OCI-LY7 (cell line): ENCODE data around the gene MMAB. TPM values are rescaled to one million over a fixed set of nuclear protein-coding genes. Genes with fewer than 3 reads are reported as not detected.
A peak's percentile ranks its signal among the peaks of the same experiment; 100 is the strongest.

Source experiments
- BruUV-seq: library from RNA; stranded (reverse); fragments of 400-500 nt; replicated peaks from 2 replicates; lab custom pipeline; 2021; lab: Mats Ljungman, UMichigan
- CTCF ChIA-PET: fragments of 300-600 bp; sonication (Branson Sonifier 250); formaldehyde crosslinking; loops from one replicate; lab custom pipeline; 2022; ENCODE audit warnings: antibody characterized with exemption; ENCODE audit not compliant: unreplicated experiment; lab: Charles Lee
- POLR2A ChIA-PET: fragments of 300-600 bp; sonication (Branson Sonifier 250); formaldehyde crosslinking; loops from one replicate; lab custom pipeline; 2022; ENCODE audit warnings: antibody characterized with exemption; lab: Charles Lee
- DNase-seq: peaks from one replicate; pipeline ENCODE4 v3.0.0-alpha.2; 2015; ENCODE audit warnings: low spot score
- H2AFZ ChIP-seq: fragments of 200-600 bp; sonication (generic), shearing (Covaris generic); 2 replicates; pipeline ENCODE4 v1.6.1; 2014; ENCODE audit warnings: mild to moderate bottlenecking, antibody characterized with exemption, low read length, moderate library complexity
- H3K27ac ChIP-seq: fragments of 200-600 bp; sonication (generic); 2 replicates; pipeline ENCODE4 v1.5.1; 2014; ENCODE audit warnings: mixed run types, low read depth, mild to moderate bottlenecking, moderate library complexity, low read length, inconsistent platforms; ENCODE audit not compliant: poor library complexity, severe bottlenecking
- H3K36me3 ChIP-seq: fragments of 200-600 bp; sonication (generic); 2 replicates; pipeline ENCODE4 v1.6.1; 2014; ENCODE audit warnings: mild to moderate bottlenecking, antibody characterized with exemption, low read length, moderate library complexity, mixed read lengths; ENCODE audit not compliant: insufficient read depth
- H3K4me1 ChIP-seq: fragments of 200-600 bp; sonication (generic); 2 replicates; pipeline ENCODE4 v1.5.1; 2014; ENCODE audit warnings: mild to moderate bottlenecking, low read length; ENCODE audit not compliant: insufficient read depth, poor library complexity, severe bottlenecking
- H3K4me2 ChIP-seq: fragments of 200-600 bp; sonication (generic); 2 replicates; pipeline ENCODE4 v1.6.1; 2014; ENCODE audit warnings: mild to moderate bottlenecking, low read length
- H3K4me3 ChIP-seq: fragments of 200-600 bp; sonication (generic); 2 replicates; pipeline ENCODE4 v1.5.1; 2014; ENCODE audit warnings: mild to moderate bottlenecking, low read depth, low read length; ENCODE audit not compliant: poor library complexity, severe bottlenecking
- H3K79me2 ChIP-seq: fragments of 200-600 bp; sonication (generic); 2 replicates; pipeline ENCODE4 v1.6.1; 2016; ENCODE audit warnings: low read depth, mild to moderate bottlenecking, low read length, moderate library complexity, mixed read lengths; ENCODE audit not compliant: insufficient read depth
- H3K9me2 ChIP-seq: fragments of 200-600 bp; sonication (generic); 2 replicates; pipeline ENCODE4 v1.6.1; 2016; ENCODE audit warnings: mild to moderate bottlenecking, low read length, mixed read lengths; ENCODE audit not compliant: insufficient read depth
- H3K9me3 ChIP-seq: fragments of 200-600 bp; sonication (generic); 2 replicates; pipeline ENCODE4 v1.6.1; 2014; ENCODE audit warnings: mild to moderate bottlenecking, mixed run types, low read length, mixed read lengths
- H4K20me1 ChIP-seq: fragments of 200-600 bp; sonication (generic); 2 replicates; pipeline ENCODE4 v1.6.1; 2014; ENCODE audit warnings: mild to moderate bottlenecking, antibody characterized with exemption, low read length, moderate library complexity, mixed read lengths; ENCODE audit not compliant: insufficient read depth
- EZH2phosphoT487 ChIP-seq: fragments of 200-600 bp; sonication (generic); IDR thresholded peaks from 2 replicates; pipeline ENCODE4 v1.6.1; 2018; ENCODE audit warnings: low read depth, borderline replicate concordance, mild to moderate bottlenecking, mixed run types, antibody characterized with exemption, low read length, moderate library complexity, mixed read lengths
- intact Hi-C: fragments of 100-400 bp; cut with micrococcal nuclease; formaldehyde crosslinking; loops from one replicate; pipeline ENCODE4 v1.10.0; 2022; ENCODE audit not compliant: unreplicated experiment
- total RNA-seq, 2 experiments: library from RNA; depleted of rRNA in 1 of 2; stranded (reverse); fragments of >200 nt in 1 of 2; shearing (Covaris generic) in 1 of 2; gene quantifications; 2 replicates each; pipeline ENCODE4 v1.2.3, GENCODE V29; 2014 to 2022
- TF ChIP-seq, protein P1 (sequence below): fragments of 200-600 bp; sonication (generic); conservative IDR thresholded peaks from 2 replicates; pipeline ENCODE4 v1.5.1; 2014; ENCODE audit warnings: mild to moderate bottlenecking, antibody characterized with exemption, low read length, moderate library complexity, mixed read lengths

Gene MMAB
- total RNA-seq, 2 experiments from 2014 or later = 59.8 to 90.0 TPM

DNA sequence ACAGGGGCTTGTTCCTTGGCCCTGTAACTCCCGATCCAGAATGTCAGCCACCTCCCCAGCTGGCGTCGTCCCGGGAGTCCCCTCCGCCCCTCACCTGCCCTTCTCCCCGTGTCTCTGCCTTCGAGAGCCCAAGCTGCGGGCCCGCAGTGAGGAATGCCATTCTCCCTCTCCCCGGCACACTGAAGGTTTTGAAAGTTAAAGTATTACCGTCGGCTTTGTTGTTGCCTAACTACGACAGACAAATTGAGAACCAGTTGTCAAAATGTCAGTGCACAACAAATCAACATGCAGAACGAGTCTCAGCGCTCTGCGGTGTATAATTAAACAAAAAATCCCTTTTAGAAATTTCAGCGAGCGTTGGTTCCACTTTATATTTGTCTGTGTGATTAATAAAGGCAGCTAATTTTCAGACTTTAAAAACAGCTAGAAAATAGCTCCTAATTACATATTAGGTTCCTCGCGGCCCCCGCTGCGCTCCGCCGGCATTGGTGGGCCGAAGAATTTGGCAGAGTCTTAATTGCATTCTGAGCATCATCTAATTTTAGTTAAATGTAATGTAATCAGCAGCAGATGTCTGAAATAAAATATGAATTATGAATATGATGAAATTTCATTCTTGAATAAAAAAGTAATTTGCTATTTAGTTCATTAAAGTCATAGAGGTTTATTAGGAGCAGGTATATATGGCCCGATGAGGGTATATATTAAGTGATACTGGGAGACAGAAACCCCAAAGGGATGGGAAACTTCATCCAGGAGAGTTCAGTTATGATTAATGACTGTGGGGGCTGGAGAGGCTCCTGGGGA is 40.5 kb upstream of the MMAB start:
- no peak for TF ChIP-seq EZH2phosphoT487
- TF ChIP-seq, protein P1, sequence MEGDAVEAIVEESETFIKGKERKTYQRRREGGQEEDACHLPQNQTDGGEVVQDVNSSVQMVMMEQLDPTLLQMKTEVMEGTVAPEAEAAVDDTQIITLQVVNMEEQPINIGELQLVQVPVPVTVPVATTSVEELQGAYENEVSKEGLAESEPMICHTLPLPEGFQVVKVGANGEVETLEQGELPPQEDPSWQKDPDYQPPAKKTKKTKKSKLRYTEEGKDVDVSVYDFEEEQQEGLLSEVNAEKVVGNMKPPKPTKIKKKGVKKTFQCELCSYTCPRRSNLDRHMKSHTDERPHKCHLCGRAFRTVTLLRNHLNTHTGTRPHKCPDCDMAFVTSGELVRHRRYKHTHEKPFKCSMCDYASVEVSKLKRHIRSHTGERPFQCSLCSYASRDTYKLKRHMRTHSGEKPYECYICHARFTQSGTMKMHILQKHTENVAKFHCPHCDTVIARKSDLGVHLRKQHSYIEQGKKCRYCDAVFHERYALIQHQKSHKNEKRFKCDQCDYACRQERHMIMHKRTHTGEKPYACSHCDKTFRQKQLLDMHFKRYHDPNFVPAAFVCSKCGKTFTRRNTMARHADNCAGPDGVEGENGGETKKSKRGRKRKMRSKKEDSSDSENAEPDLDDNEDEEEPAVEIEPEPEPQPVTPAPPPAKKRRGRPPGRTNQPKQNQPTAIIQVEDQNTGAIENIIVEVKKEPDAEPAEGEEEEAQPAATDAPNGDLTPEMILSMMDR = no peak
- no peaks in the 10 kb centered on the region for H3K36me3 ChIP-seq
- H4K20me1 ChIP-seq = no peaks in the 10 kb centered on the region
- no peaks in the 10 kb centered on the region for H3K4me1 ChIP-seq
- H3K9me3 ChIP-seq = no peaks in the 10 kb centered on the region
- H3K79me2 ChIP-seq = no peaks in the 10 kb centered on the region
- ChIA-PET POLR2A (no interaction called here), CTCF (no interaction called here)
- H3K9me2 ChIP-seq = no peaks in the 10 kb centered on the region
- H3K27ac ChIP-seq = no peak overlapping the region
- H3K4me2 ChIP-seq = no peak overlapping the region
- no peak for DNase-seq
- no peak overlapping the region for H3K4me3 ChIP-seq
- intact Hi-C loops = no loop called here
- BruUV-seq = no TSS peak
- no peak overlapping the region for H2AFZ ChIP-seq

DNA sequence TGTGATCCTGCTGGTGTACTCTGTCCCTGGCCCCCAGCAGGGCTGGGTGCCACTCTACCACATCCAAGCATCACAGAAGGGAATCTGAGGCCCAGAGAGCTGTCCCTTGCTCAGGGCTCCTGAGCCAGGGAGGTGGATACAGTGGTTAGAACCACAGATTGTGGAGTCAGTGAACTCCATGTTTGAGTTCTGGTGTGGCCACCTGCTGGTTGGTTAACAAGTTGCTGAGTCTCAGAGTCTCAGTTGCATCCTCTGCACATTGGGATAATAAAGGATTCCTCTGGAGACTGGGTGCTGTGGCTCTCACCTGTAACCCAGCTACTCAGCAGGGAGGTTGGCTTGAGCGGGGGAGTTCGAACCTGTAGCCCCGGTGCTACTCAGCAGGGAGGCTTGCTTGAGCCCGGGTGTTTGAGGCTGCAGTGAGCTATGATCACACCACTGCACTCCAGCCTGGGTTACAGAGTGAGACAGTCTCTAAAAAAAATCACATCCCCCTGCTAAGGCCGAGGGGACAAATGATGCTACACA is 39.7 kb upstream of the MMAB start:
- Histone ChIP-seq H3K4me2 (no peak overlapping the region), H3K79me2 (no peaks in the 10 kb centered on the region), H3K36me3 (no peaks in the 10 kb centered on the region), H3K27ac (no peak overlapping the region), H4K20me1 (no peaks in the 10 kb centered on the region), H2AFZ (no peak overlapping the region), H3K9me3 (no peaks in the 10 kb centered on the region), H3K4me1 (no peaks in the 10 kb centered on the region), H3K4me3 (no peak overlapping the region), H3K9me2 (no peaks in the 10 kb centered on the region)
- ChIA-PET POLR2A (no interaction called here), CTCF (no interaction called here)
- intact Hi-C loops = no loop called here
- peak; percentile 25 for DNase-seq
- BruUV-seq = no TSS peak
- no peak for TF ChIP-seq EZH2phosphoT487
- TF ChIP-seq, protein P1 = peak; percentile 66

DNA sequence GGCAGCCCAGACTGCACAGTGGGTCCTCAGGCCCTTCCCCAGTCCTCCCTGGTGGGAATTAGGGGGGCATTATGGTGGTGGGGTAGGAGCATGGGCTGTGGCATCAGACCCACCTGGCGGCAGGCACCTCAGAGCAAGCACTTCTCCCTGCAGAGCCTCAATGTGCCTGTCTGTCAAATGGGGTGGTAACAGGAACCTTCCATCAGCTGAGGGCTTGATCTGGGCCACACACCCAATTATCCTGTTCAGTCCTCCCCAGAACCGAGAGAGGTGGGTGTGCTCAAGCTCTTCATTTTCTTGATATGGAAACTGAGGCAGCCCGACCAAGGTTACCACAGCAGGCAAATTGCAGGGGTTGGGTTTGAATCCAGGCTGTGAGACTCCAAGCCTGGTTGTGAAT is 38.7 kb upstream of the MMAB start:
- ChIA-PET CTCF (interaction anchor here (0.6 kb wide), 1 partner anchor 226 kb away, joined by 4 read pairs; no protein-coding TSS in a partner anchor), POLR2A (no interaction called here)
- intact Hi-C loops = no loop called here
- Histone ChIP-seq H3K4me2 (no peak overlapping the region), H3K27ac (no peak overlapping the region), H3K4me3 (no peak overlapping the region), H2AFZ (no peak overlapping the region), H3K9me2 (no peaks in the 10 kb centered on the region), H3K36me3 (no peaks in the 10 kb centered on the region), H3K4me1 (no peaks in the 10 kb centered on the region), H3K9me3 (no peaks in the 10 kb centered on the region), H3K79me2 (no peaks in the 10 kb centered on the region), H4K20me1 (no peaks in the 10 kb centered on the region)
- no peak for DNase-seq
- BruUV-seq = no TSS peak
- TF ChIP-seq EZH2phosphoT487 = no peak
- TF ChIP-seq, protein P1 = no peak
